GM18861 (cell line): Measurements from ENCODE around the gene WAS.
A peak's percentile ranks its signal among the peaks of the same experiment; 100 is the strongest.
"Not testable (repeated sequence)": the region's sequence is repeated elsewhere in the genome, so short reads cannot be mapped to it uniquely, and the experiment has no call there.

ENCODE experiments used
- ATAC-seq: cut with Tn5 transposase; IDR thresholded peaks from one replicate; pipeline ENCODE4 v1.9.1; 2021; ENCODE audit not compliant: unreplicated experiment

Gene WAS

DNA sequence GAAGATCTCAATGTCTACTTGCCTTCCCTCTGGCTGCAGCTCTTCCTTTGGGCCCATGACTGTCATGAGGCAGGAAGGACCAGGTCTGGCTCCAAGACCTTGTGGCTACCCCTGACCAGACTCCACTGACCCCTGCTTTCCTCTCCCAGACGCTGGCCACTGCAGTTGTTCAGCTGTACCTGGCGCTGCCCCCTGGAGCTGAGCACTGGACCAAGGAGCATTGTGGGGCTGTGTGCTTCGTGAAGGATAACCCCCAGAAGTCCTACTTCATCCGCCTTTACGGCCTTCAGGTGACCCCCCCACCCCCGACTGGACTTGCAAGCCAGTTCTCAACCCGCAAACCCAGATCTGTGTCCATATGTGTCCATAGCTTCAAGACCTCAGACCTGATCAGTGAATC is 535 bp downstream of the WAS start:
- ATAC-seq = no peak

DNA sequence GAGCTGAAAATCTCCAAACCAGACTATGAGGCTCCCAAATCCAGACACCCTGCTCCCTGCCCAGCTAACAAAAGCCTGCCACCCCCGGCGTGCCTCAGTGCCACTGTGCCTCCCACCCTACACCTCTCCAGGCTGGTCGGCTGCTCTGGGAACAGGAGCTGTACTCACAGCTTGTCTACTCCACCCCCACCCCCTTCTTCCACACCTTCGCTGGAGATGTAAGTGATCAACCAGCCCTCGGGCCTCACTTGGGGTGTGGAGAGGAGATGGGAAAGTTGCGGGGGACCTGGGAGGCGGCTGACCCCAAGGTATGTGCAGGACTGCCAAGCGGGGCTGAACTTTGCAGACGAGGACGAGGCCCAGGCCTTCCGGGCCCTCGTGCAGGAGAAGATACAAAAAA is 1.8 kb downstream of the WAS start:
- ATAC-seq = no peak

DNA sequence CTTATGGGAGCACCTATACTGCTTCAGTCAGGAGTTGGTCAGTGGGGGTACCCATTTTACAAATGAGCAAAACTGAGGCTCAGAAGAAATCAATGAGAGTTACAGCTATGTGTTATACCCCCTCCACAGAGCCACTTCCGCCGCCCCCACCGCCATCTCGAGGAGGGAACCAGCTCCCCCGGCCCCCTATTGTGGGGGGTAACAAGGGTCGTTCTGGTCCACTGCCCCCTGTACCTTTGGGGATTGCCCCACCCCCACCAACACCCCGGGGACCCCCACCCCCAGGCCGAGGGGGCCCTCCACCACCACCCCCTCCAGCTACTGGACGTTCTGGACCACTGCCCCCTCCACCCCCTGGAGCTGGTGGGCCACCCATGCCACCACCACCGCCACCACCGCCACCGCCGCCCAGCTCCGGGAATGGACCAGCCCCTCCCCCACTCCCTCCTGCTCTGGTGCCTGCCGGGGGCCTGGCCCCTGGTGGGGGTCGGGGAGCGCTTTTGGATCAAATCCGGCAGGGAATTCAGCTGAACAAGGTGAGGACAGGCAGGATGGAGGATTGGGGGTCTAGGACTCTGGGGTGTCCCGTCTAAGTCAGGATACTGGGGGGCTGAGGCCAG is 5.0 kb downstream of the WAS start:
- no peak for ATAC-seq

DNA sequence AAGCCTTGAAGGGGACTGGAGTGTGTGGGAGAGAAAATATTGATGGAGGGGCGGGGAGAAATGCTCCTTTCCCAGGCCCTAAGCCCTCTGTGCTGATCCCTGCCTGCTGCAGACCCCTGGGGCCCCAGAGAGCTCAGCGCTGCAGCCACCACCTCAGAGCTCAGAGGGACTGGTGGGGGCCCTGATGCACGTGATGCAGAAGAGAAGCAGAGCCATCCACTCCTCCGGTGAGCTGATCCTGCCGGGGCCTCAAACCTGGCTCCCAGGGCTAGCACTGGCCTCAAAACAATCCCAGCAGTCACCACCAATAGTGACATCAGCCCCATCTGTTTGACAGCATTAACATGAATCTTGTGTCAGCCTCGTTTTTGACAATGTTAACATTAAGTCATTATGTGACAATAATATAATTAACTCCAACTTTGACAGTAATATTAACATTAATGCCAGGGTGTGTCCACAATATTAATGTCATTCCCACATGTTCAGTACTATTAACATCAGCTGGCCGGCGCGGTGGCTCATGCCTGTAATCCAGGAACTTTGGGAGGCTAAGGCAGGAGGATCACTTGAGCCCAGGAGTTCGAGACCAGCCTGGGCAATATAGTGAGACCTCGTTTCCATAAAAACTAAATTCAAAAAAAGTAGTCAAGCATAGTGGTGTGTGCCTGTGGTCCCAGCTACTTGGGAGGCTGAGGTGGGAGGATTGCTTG is 5.8 kb downstream of the WAS start:
- no peak for ATAC-seq

DNA sequence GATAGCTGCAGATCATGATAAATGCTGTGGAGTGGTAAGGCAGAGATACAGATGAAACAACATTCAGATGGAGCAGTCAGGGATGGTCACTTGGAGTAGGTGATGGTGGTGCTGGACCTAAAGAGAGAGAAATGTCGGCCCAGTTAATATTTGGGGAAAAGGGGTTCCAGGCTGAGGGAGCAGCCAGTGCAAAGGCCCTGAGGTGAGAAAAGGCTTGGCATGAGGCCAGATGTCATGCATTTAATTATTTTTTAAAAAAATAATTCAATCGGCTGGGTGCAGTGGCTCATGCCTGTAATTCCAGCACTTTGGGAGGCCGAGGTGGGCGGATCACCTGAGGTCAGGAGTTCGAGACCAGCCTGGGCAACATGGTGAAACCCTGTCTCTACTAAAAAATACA is 8.1 kb downstream of the WAS start:
- not testable (repeated sequence) for ATAC-seq

DNA sequence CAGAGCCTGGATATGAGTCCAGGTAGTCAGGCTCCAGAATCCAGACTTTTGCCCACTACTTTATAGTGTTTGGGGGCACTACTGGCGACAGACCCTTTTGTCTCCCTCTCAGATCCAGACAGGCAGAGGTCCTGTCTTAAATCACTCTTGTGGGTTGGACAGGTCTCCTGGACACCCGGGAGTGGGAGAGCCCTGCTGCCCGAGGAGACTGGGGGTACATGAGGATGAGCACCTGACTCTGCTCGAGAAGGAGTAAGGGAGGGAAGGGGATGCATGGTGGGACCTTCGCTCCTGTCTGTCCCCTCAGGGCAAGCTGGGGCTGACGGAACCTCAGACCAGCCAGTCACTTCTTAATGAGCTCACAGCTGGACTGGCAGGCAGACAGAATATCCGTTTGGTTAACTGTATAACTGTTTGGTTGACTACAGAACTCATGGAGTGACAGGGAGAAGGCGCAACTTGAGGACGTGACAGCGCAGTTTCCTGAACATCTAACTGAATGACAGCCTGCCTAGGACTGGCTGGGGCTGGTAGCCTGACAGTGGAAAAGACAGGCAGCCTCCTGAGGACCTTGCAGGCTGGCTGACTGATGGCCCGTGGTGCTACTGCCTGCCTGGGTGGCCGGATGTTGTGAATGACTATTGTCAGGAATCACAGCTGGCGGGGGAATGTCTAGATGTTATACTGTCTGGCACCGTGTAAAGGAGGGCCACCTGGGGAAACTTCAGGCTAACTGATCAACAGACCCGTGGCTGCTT is 11.4 kb downstream of the WAS start:
- ATAC-seq = no peak

DNA sequence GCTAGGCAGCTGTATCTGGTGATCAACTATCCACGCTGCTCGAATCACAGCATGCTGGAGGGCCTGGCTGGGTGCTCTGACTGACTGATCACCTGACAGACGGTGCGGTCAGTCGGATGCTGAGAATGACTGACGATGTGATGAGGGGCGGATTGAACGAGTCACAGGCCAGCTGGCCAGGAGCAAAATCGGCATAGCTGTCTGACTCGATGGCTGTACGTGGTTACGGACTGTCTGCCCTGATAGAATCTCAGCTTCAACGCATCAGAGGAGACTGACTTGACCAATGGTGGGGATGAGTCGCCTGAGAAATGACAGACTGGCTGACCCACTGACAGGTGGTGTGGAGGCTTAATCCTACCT is 11.9 kb downstream of the WAS start:
- ATAC-seq = no peak

DNA sequence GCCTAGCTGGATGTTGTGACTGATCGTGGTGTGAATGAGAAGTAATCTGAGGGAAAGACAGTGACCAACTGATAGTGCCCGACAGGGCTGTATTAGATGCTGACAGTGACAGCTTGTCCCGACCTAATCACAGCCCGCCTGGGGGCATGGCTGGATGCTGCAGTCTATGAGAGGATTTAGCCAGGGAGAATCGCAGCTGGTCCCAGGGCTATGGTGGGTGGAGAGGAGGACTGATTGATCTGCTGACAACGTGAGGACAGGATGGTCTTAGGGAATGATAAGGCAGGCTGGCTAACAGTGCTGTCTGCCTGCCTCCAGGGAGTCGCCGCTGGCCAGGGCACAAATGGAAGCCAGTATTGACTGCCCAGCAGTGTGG is 12.3 kb downstream of the WAS start:
- ATAC-seq = no peak

DNA sequence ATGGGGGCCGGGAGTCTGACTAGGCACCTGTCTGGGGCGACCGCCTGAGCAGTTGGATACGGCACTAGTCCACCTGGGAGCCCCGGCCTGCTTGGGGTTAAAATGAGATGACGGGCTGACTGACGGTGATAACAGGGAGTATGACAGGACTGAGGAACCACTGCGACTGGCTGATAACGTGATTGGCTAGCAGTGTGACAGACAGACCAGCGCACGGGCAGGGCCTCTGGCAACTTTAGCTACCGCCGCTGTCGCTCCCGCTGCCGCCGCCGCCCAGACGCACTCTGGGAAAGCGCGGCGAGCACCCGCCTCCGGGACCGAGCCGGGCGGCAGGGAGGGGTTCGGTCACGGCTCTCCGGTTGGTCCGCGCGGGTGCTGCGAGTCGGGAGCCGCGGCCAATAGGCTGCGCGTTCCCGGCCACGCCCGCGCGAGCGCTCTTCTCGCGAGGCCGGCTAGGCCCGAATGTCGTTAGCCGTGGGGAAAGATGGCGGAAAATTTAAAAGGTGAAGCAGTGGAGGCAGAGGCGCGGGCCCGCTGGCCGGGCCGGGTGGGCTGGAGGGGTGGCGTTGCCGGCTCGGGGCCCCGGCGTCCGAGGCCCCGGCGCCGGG is 12.8 kb downstream of the WAS start, which contains the start of gene SUV39H1:
Gene SUV39H1 (plus strand): TSS at position 434 of the 608 bp plus-strand sequence. CDS start 51 bp downstream, at position 485.
- peak; percentile 87 for ATAC-seq

DNA sequence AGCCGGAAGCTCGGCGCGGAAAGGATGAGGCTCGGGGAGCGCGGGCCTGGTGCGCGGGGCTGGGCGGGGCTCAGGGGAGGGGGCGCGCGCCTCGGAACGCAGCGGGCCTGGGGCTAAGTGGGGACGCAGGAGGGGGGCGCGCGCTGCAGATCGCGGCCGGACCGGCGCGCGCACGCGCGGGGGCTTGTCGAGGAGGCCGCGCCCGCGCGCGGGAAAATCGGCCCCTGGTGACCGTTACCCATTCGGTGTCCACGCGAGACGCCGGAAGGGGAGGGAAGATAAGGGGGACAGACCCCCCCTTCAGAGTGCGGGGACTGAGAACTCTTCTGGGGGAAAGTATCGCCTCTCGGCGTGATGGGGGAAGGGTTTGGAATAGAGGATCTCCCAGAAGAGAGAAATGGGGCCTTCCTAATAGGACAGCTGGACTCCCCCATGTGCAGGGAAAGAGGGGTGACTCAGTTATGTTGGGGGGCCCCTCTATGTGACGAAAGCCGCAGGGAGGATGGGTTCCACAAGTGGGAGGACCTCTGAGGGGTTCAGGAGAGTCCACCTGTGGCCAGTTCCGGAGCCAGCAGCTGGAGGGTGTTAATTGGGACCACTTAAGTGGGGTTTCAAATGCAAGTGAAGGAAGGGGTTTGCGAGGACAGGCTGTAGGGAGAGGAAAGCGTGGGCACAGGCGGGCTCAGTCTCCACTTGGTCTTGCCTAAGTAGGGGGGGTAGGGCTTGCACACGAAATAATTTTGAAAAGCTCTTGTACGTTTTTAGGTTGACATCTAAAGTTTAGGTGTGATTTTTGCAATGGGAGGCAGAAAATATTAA is 13.5 kb downstream of the WAS start:
- ATAC-seq = no peak

DNA sequence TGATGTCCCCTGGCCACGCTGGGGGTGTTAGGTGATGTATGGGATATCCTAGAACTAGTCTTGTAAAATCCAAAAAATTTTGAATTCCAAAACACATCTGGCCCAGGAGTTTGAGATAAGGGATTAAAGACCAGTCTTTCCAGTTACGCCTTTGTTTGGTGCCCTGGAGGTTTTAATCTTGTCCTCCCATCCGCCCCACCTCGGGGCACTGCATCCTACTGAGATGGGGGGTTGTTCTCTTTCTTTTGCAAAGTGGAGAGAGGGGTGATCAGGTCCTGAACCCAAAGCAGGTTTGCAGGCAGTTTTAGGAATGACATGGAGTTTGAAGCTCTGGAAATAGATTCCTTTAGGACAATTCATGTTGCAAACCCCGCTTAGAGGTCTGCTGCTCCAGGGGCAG is 14.7 kb downstream of the WAS start:
- ATAC-seq = no peak

DNA sequence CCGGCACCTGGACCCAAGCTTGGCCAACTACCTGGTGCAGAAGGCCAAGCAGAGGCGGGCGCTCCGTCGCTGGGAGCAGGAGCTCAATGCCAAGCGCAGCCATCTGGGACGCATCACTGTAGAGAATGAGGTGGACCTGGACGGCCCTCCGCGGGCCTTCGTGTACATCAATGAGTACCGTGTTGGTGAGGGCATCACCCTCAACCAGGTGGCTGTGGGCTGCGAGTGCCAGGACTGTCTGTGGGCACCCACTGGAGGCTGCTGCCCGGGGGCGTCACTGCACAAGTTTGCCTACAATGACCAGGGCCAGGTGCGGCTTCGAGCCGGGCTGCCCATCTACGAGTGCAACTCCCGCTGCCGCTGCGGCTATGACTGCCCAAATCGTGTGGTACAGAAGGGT is 16.6 kb downstream of the WAS start:
- no peak for ATAC-seq

DNA sequence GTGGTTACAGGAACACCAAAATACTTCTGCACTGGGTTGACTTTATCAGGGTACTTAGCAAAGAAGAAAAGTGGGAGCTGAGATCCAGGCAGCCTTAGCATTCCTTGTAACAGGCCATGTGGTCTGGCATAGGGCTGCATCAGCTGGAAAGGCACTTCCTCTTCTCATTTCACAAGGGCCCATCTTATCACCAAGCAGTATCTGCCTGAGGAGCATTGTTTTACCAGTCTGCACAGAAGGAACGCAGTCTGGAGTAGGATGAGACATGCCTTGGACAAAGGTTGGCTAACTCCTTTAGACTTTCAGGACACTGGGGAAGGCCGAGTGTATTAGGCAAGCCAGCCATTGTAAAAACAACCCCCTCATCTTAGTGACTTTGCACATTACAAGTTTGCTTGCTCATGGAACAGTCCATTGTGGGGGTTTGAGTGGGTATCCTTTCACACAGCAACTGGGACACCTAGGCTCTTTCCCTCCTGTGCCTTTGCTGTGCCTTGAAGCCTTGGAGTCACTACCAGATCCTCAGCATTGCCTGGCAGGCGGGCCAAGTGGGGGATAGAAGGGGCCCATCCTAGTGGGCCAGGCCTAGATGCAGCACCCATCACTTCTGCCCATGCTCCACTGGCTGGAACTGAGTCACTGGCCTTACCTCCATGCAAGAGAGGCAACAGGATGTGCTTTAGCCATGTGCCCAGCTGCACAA is 17.5 kb downstream of the WAS start:
- no peak for ATAC-seq

DNA sequence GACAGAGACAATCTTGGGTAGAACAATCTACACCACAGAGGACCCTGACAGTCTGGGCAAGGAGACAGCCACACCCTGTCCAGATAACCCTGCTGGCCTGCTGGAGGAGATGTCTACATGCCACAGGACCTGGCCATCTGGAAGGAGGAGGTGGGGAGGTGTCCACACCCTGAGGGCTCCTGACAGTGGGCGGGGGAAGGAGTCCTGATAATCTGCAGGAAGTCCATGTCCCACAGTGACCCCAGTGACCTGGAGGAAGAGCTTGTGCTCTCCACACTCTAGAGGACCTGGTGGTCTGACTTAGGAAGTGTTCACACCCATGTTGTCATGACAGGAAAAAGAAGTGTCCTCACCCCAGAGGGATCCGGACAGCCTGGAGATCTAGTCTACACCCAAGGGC is 18.4 kb downstream of the WAS start:
- ATAC-seq = no peak

DNA sequence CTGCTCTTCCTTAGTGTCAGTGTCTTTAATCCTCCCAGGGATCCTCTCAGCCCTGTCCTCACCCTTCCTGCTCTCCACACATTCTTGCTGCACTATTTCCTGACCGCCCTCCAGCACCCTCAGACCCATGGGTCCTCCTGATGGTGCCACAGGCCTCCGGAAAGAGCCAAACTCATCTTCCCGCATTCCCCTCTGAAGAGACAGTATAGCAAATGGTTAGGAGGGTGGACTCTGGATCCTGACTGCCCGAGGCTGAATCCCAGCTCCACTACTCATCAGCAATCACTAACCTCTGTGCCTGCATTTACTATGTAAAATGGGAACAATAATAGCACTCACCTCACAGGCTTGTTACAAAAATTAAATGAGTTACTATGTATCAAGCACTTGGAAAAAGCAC is 19.1 kb downstream of the WAS start:
- ATAC-seq = no peak

DNA sequence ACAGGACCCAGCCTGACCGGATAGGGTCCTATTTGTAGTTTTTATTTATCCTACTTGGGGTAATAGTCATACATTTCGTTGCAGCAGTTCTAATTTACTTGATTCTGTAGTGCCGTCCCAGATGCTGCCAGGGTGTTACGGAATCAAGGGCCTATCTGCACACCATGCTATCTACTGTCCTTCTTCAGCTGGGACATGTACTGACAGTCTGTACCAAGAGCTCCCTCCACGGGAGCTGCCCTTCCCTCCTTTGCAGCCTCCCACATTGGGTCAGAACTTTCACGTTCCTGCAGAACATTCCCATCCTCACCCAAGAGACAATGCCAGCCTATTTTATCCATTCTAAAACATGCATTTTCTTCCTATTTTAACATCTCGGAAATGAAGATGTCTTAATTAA is 19.6 kb downstream of the WAS start:
- ATAC-seq = no peak

DNA sequence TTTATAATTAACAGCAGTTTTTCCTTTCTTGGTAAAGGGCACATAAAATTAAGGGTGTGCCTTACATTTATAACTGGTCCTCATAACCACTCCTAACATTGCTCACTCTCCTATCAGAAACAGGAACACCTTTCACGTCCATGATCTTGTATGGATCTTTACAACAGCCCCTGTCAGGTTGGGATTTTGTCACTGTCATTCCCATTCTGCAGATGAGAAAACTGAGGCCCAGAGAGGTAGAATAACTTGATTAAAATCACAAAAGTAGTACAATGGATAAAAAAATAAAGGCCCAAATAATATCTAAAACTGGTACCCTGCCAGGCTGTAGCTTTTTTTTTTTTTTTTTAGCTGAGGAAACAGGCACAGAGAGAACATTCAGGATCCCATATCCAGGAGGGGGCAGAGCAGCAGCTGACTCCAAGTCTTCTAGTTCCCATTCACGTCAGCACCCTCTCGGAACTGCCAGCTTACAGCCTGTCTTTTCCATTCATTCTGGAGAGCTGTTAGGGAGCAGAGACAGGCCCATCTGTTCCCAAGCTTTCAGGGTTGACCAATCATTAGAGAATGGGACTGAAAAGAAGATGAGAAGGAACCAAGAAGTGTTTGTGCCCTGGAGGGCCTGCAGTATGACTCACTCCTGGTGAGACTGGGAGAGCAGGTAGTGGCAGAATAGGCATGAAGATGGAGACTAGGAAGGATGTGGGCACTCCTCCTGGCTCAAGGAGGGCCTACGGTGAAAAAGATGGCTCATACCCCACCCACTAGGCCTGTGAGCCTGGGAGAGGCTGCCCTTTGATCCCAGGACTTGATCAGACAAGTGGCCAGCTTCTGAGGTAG is 20.3 kb downstream of the WAS start:
- ATAC-seq = no peak

DNA sequence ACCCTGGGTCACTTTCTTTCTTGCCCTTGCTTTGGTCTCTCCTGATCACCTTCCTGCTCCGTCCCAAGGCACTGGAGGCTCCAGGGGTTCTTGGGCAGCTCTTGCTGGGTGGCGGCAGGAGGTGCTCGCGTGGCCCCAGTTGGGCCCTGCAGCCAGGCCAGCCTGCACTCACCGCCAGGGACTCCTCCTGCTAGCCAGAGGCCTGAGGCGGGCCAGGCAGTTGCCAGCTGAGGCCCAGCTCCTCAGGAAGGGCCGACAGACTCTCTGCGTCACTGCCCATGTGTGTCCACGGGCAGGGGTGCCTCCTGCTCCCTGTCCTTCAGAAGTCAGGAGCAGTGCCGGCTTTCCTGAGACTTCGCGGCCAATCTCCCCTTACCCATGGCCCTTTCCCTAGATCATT is 22.3 kb downstream of the WAS start:
- no peak for ATAC-seq

DNA sequence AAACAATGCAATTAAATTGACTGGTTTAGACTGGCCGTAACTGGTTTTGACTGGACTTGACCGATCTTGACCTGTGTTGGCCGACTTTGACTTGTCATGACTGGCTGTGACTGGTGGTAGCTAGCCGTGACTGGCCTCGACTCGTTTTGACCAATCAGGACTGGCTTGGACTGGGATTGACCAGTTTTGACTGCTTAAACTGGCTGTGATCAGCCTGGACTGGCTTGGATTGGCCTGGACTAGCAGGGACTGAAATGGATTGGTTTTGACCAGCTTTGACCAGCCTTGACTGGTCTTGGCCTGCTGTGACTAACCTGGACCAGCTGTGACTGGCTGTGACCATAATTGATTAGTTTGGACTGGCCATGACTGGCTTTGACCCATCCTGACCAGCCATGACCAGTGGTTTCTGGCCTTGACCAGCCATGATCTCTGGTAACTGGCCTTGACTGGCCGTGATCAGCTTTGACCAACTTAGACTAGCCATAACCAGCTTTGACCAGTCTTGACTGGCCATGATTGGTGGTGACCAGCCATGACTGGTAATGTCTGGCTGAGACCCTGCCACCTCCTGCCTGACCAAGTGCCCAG is 26.0 kb downstream of the WAS start:
- ATAC-seq = no peak
